Measurements from ENCODE around the gene ABCC8.

ABCC8 gene

DNA sequence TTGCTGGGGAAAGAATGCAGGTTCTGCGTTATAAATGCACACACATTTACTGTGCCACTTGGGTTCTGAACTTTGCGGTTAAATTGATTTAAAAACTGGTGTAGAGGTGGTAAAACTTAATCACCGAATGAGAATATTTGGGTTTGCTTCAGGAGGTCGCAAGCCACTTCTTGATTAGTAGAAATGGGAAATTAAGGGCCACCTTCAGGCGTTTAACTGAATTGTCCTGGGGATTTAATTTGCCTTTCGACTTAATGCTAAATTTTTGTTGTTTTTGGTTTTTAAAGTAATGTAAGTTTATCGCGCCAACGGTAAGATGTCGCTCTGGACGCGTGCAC is 125.5 kb downstream of the ABCC8 start:
- no peaks in the 10 kb centered on the region; the same call in 1 of the 2 replicates for H3K27me3 ChIP-seq (replicated peaks; ENCODE audit: control insufficient read depth, insufficient read depth, low read length)
- TF ChIP-seq, protein P1, sequence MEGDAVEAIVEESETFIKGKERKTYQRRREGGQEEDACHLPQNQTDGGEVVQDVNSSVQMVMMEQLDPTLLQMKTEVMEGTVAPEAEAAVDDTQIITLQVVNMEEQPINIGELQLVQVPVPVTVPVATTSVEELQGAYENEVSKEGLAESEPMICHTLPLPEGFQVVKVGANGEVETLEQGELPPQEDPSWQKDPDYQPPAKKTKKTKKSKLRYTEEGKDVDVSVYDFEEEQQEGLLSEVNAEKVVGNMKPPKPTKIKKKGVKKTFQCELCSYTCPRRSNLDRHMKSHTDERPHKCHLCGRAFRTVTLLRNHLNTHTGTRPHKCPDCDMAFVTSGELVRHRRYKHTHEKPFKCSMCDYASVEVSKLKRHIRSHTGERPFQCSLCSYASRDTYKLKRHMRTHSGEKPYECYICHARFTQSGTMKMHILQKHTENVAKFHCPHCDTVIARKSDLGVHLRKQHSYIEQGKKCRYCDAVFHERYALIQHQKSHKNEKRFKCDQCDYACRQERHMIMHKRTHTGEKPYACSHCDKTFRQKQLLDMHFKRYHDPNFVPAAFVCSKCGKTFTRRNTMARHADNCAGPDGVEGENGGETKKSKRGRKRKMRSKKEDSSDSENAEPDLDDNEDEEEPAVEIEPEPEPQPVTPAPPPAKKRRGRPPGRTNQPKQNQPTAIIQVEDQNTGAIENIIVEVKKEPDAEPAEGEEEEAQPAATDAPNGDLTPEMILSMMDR (IDR thresholded peaks at IDR 0.05; ENCODE audit: insufficient read depth, low read length, poor library complexity, severe bottlenecking) = no peak
- DNase-seq (ENCODE audit: extremely low read depth, insufficient read length) = no peak
- no peaks in the 10 kb centered on the region for H3K36me3 ChIP-seq (ENCODE audit: control insufficient read depth, insufficient read depth, low read length)
- peak overlapping the region; percentile 54 for H3K4me3 ChIP-seq (replicated peaks; ENCODE audit: low read depth, low read length)

DNA sequence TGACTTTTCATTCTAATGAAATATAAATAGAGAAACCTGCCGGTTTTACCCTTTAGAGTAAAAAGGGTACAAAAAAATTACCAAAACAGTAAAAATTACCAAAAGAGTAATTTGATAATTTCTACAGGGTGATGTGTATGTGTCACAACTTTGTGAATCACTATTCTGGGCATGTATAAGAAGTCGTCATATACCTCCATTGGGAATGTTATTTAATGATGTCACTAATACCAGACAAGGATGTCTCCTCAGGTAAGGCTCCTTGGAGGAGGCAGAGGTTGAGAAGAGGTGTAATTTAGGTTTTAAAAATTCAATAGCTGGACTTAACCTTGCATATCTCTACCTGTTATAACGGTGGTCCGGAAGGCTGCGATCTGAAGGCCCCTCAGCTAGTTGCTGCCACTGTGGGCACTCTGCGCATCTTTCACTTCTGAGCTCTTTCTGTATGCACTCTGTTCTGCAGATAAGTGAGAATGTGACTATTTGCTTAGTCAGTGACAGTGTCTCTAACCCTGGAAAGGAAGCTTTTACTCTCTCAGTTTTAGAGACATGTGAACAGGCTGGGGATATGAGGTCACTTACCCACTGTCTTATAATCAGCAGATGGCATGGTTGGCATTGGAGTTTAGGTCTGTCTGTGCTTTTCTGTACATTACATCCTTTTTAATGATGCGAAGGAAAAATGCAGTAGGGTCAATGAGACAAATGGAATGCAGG is 126.0 kb downstream of the ABCC8 start:
- no peak for DNase-seq (ENCODE audit: extremely low read depth, insufficient read length)
- no peak overlapping the region for H3K4me3 ChIP-seq (replicated peaks; ENCODE audit: low read depth, low read length)
- no peaks in the 10 kb centered on the region; the same call in 1 of the 2 replicates for H3K27me3 ChIP-seq (replicated peaks; ENCODE audit: control insufficient read depth, insufficient read depth, low read length)
- TF ChIP-seq, protein P1 (IDR thresholded peaks at IDR 0.05; ENCODE audit: insufficient read depth, low read length, poor library complexity, severe bottlenecking) = no peak
- no peaks in the 10 kb centered on the region for H3K36me3 ChIP-seq (ENCODE audit: control insufficient read depth, insufficient read depth, low read length)

DNA sequence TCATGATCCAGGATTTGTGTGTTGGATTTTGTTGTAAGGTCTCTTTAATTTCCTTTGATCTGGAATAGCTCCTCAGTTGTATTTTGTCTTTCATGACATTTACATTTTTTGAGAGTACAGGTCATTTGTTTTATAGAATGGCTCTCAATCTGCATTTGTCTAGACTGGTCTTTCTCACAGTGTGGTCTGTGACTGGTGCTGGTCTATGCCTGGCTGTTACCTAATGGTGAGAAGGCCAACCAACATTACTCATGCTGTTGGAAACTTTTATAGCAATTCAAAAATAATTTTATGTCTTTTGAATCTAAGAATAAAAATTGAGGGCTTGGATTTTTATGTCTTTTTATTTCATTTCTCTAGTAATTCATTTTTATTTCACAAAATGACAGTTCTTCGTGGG is 129.0 kb downstream of the ABCC8 start:
- no peaks in the 10 kb centered on the region for H3K36me3 ChIP-seq (ENCODE audit: control insufficient read depth, insufficient read depth, low read length)
- TF ChIP-seq, protein P1 (IDR thresholded peaks at IDR 0.05; ENCODE audit: insufficient read depth, low read length, poor library complexity, severe bottlenecking) = no peak
- no peak for DNase-seq (ENCODE audit: extremely low read depth, insufficient read length)
- H3K4me3 ChIP-seq (replicated peaks; ENCODE audit: low read depth, low read length) = no peak overlapping the region
- no peaks in the 10 kb centered on the region; the same call in 1 of the 2 replicates for H3K27me3 ChIP-seq (replicated peaks; ENCODE audit: control insufficient read depth, insufficient read depth, low read length)

DNA sequence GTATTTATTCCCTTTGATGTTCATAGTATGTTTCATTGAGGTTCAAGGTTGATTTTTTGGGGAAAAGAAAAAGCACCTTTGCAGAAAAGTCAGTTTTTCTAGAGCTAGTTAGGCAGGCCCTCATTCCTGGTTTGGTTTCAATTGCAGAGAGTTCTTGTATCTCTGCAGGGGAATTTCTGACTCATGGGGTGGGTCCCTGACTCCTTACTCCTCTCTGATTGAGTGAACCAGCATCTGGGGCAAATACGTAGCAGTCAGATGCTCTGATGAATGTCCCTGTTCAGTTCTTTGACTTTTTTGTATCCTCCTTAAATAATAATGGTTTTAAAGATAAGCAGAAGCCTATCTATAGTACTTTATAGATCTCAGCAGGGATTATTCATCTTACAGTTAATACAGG is 132.7 kb downstream of the ABCC8 start:
- no peaks in the 10 kb centered on the region for H3K27me3 ChIP-seq (replicated peaks; ENCODE audit: control insufficient read depth, insufficient read depth, low read length)
- H3K4me3 ChIP-seq (replicated peaks; ENCODE audit: low read depth, low read length) = no peak overlapping the region
- TF ChIP-seq, protein P1 (IDR thresholded peaks at IDR 0.05; ENCODE audit: insufficient read depth, low read length, poor library complexity, severe bottlenecking) = no peak
- H3K36me3 ChIP-seq (ENCODE audit: control insufficient read depth, insufficient read depth, low read length) = no peaks in the 10 kb centered on the region
- no peak for DNase-seq (ENCODE audit: extremely low read depth, insufficient read length)

DNA sequence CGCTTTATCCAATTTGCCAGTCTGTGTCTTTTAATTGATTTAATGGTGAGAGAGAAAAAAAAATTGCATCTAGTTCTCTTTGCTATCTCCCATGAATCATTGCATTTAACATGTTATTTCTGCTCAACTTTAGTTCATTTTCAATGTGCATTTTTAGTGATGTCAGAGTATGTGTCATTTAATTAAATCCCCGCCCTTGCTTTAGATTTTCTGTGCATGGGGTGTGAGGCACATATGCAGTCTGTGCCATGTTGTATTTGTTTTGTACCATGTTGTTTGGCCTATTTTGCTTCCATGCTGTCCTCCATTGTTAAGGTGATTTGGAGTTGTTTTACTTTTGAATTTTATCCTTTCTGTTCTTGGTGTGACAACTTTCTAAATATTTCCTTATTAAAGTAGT is 133.4 kb downstream of the ABCC8 start:
- TF ChIP-seq, protein P1 (IDR thresholded peaks at IDR 0.05; ENCODE audit: insufficient read depth, low read length, poor library complexity, severe bottlenecking) = no peak
- no peak for DNase-seq (ENCODE audit: extremely low read depth, insufficient read length)

More for the DNA sequence above, 133.4 kb downstream of the ABCC8 start:
- no peak overlapping the region for H3K4me3 ChIP-seq (replicated peaks; ENCODE audit: low read depth, low read length)
- H3K36me3 ChIP-seq (ENCODE audit: control insufficient read depth, insufficient read depth, low read length) = no peaks in the 10 kb centered on the region
- no peaks in the 10 kb centered on the region for H3K27me3 ChIP-seq (replicated peaks; ENCODE audit: control insufficient read depth, insufficient read depth, low read length)
